ENCODE measurements around the gene EIF2AK2. TPM values are rescaled to one million over a fixed set of nuclear protein-coding genes. Genes with fewer than 3 reads are reported as not detected.

The EIF2AK2 gene
- total RNA-seq, 4 donors from 2014 or later = 28.6 to 41.7 (median 31.0) TPM

GRCh38 chr2:37084797-37085196, 72.0 kb downstream of the EIF2AK2 start:
- intact Hi-C loops (cut with DNase I) = no loop called here
- 2 to 3% methylated on average over 10 of the region's 10 CpGs for WGBS, 2 donors
- TF ChIP-seq POLR2A (IDR thresholded peaks at IDR 0.05) (no peak), CTCF (IDR thresholded peaks at IDR 0.05) (no peak)

GRCh38 chr2:37083873-37084794, 72.6 kb downstream of the EIF2AK2 start, which contains the start of the genes GPATCH11 and HEATR5B:
GPATCH11 (plus strand) TSS chr2:37084518; CDS start chr2:37088382, 3,864 bp downstream.
HEATR5B (minus strand) TSS chr2:37084372; CDS start chr2:37083414, 958 bp downstream.
- peak; percentile 97 for DNase-seq
- 0 to 1% methylated on average over 36 to 71 of the region's 74 CpGs for WGBS, 2 donors
- TF ChIP-seq CTCF (IDR thresholded peaks at IDR 0.05) (no peak), POLR2A (IDR thresholded peaks at IDR 0.05) (peak in 1 of 2 donors; percentile 82)
- Histone ChIP-seq H3K9me3 (no peaks in the 10 kb centered on the region), H3K36me3 (no peaks in the 10 kb centered on the region), H3K4me3 (replicated peaks in 1 of 3) (peak within 1 kb of the TSS; percentile 32 to 82 (median 75)), H3K4me1 (peaks cover 14 to 18% of the 10 kb centered on the region in 2 donors), H3K27me3 (no peaks in the 10 kb centered on the region), H3K27ac (peak within 1 kb of the TSS; percentile 74 to 81 (median 74))
- intact Hi-C loops (cut with DNase I) = no loop called here

More at GRCh38 chr2:37084797-37085196, 72.0 kb downstream of the EIF2AK2 start:
- Histone ChIP-seq H3K27me3 (no peaks in the 10 kb centered on the region), H3K27ac (peak overlapping the region in 2 of 3 donors; percentile 49 to 74), H3K4me3 (replicated peaks in 1 of 3) (peak overlapping the region; percentile 31 to 82 (median 61)), H3K9me3 (no peaks in the 10 kb centered on the region), H3K4me1 (peaks cover 14 to 18% of the 10 kb centered on the region in 2 donors), H3K36me3 (peaks cover under 1 to 2% of the 10 kb centered on the region in 2 donors)
- no peak for DNase-seq

- Histone ChIP-seq H3K27ac (no peak overlapping the region), H3K9me3 (no peaks in the 10 kb centered on the region), H3K27me3 (no peaks in the 10 kb centered on the region), H3K36me3 (peaks cover 6 to 14% of the 10 kb centered on the region in 2 donors), H3K4me3 (replicated peaks in 1 of 3) (no peak overlapping the region), H3K4me1 (peaks cover 14 to 18% of the 10 kb centered on the region in 2 donors)
- DNase-seq = no peak
- WGBS, 2 donors = 57 to 66% methylated on average over 3 of the region's 3 CpGs
- intact Hi-C loops (cut with DNase I) = no loop called here
- TF ChIP-seq CTCF (IDR thresholded peaks at IDR 0.05) (no peak), POLR2A (IDR thresholded peaks at IDR 0.05) (no peak)
These were observed 76.1 kb downstream of the EIF2AK2 start for GRCh38 chr2:37080689-37081088.

- no peak for DNase-seq
- Histone ChIP-seq H3K9me3 (no peaks in the 10 kb centered on the region), H3K36me3 (peaks cover 7 to 16% of the 10 kb centered on the region in 2 donors), H3K4me1 (peaks cover 13 to 15% of the 10 kb centered on the region in 2 donors), H3K4me3 (replicated peaks in 1 of 3) (no peak overlapping the region), H3K27ac (no peak overlapping the region), H3K27me3 (no peaks in the 10 kb centered on the region)
- intact Hi-C loops (cut with DNase I) = no loop called here
- 84 to 85% methylated on average over 2 of the region's 2 CpGs for WGBS, 2 donors
- TF ChIP-seq POLR2A (IDR thresholded peaks at IDR 0.05) (no peak), CTCF (IDR thresholded peaks at IDR 0.05) (no peak)
These were observed 76.5 kb downstream of the EIF2AK2 start for GRCh38 chr2:37080266-37080665.

- H3K27me3 ChIP-seq = no peaks in the 10 kb centered on the region
- no peak overlapping the region for H3K27ac ChIP-seq
- no peak for TF ChIP-seq POLR2A (IDR thresholded peaks at IDR 0.05)
- no peak for TF ChIP-seq CTCF (IDR thresholded peaks at IDR 0.05)
- H3K9me3 ChIP-seq = no peaks in the 10 kb centered on the region
- no peak for DNase-seq
- H3K4me3 ChIP-seq (replicated peaks in 1 of 3) = no peak overlapping the region
- H3K36me3 ChIP-seq = peaks cover 18 to 32% of the 10 kb centered on the region in 2 donors
- 98 to 99% methylated on average over 2 of the region's 2 CpGs for WGBS, 2 donors
- no peaks in the 10 kb centered on the region for H3K4me1 ChIP-seq
- intact Hi-C loops (cut with DNase I) = no loop called here
These were observed 85.8 kb downstream of the EIF2AK2 start for GRCh38 chr2:37070931-37071330.
